WERI-Rb-1 (cell line): Measurements from ENCODE around the gene LHX2.

Source experiments
- DNase-seq: peaks from one replicate; pipeline ENCODE4 v3.0.0-alpha.2; 2020
- H3K27ac ChIP-seq: fragments of 250-450 bp; sonication (Bioruptor Pico); 2 replicates; pipeline ENCODE4 v1.5.1; 2020; ENCODE audit warnings: mild to moderate bottlenecking, moderate library complexity
- H3K27me3 ChIP-seq: fragments of 250-450 bp; sonication (Bioruptor Pico); 2 replicates; pipeline ENCODE4 v1.5.1; 2021; ENCODE audit warnings: mild to moderate bottlenecking, low read depth, moderate library complexity; ENCODE audit not compliant: insufficient read depth, severe bottlenecking
- H3K36me3 ChIP-seq: fragments of 250-450 bp; sonication (Bioruptor Pico); 2 replicates; pipeline ENCODE4 v1.5.1; 2020; ENCODE audit warnings: mild to moderate bottlenecking, moderate library complexity
- H3K4me3 ChIP-seq: 2 replicates; pipeline ENCODE4 v1.5.1; 2011; ENCODE audit warnings: low read depth, mild to moderate bottlenecking, control low read depth, low read length
- H3K9me3 ChIP-seq: fragments of 250-450 bp; sonication (Bioruptor Pico); 2 replicates; pipeline ENCODE4 v1.5.1; 2021; ENCODE audit warnings: mild to moderate bottlenecking, moderate library complexity; ENCODE audit not compliant: severe bottlenecking
- CTCF ChIP-seq: IDR thresholded peaks from 2 replicates; pipeline ENCODE4 v1.5.1; 2011; ENCODE audit warnings: low read depth, mild to moderate bottlenecking, control low read depth, inconsistent platforms, low read length

Gene LHX2

GRCh38 chr9:124068251-124068650 lies 56.7 kb downstream of the LHX2 start:
- peaks cover 2% of the 10 kb centered on the region for H3K9me3 ChIP-seq
- no peak for TF ChIP-seq CTCF
- no peak for DNase-seq
- H3K27me3 ChIP-seq = no peaks in the 10 kb centered on the region
- H3K4me3 ChIP-seq = no peak overlapping the region
- no peaks in the 10 kb centered on the region for H3K36me3 ChIP-seq
- H3K27ac ChIP-seq = no peak overlapping the region

GRCh38 chr9:124074746-124075145 lies 63.2 kb downstream of the LHX2 start:
- no peaks in the 10 kb centered on the region for H3K27me3 ChIP-seq
- no peak overlapping the region for H3K4me3 ChIP-seq
- no peaks in the 10 kb centered on the region for H3K9me3 ChIP-seq
- no peak for DNase-seq
- no peaks in the 10 kb centered on the region for H3K36me3 ChIP-seq
- TF ChIP-seq CTCF = no peak
- H3K27ac ChIP-seq = no peak overlapping the region

GRCh38 chr9:124075761-124076160 lies 64.2 kb downstream of the LHX2 start:
- Histone ChIP-seq H3K36me3 (no peaks in the 10 kb centered on the region), H3K27me3 (no peaks in the 10 kb centered on the region), H3K9me3 (no peaks in the 10 kb centered on the region), H3K4me3 (no peak overlapping the region), H3K27ac (no peak overlapping the region)
- TF ChIP-seq CTCF = no peak
- no peak for DNase-seq

- TF ChIP-seq CTCF = no peak
- no peaks in the 10 kb centered on the region for H3K36me3 ChIP-seq
- no peak overlapping the region for H3K27ac ChIP-seq
- no peak for DNase-seq
- H3K9me3 ChIP-seq = no peaks in the 10 kb centered on the region
- H3K4me3 ChIP-seq = no peak overlapping the region
- H3K27me3 ChIP-seq = no peaks in the 10 kb centered on the region
These were observed 66.5 kb downstream of the LHX2 start for GRCh38 chr9:124077915-124078572.

- Histone ChIP-seq H3K27me3 (no peaks in the 10 kb centered on the region), H3K9me3 (no peaks in the 10 kb centered on the region), H3K4me3 (no peak overlapping the region), H3K36me3 (no peaks in the 10 kb centered on the region), H3K27ac (no peak overlapping the region)
- no peak for TF ChIP-seq CTCF
- DNase-seq = no peak
These were observed 67.1 kb downstream of the LHX2 start for GRCh38 chr9:124078641-124079040.

GRCh38 chr9:124079176-124079925 lies 67.8 kb downstream of the LHX2 start:
- no peak for TF ChIP-seq CTCF
- no peak overlapping the region for H3K27ac ChIP-seq
- no peaks in the 10 kb centered on the region for H3K36me3 ChIP-seq
- no peak for DNase-seq
- H3K27me3 ChIP-seq = no peaks in the 10 kb centered on the region
- H3K4me3 ChIP-seq = no peak overlapping the region
- no peaks in the 10 kb centered on the region for H3K9me3 ChIP-seq
